ENCODE data around the gene DIS3L2.
"Not testable (repeated sequence)": the region's sequence is repeated elsewhere in the genome, so short reads cannot be mapped to it uniquely, and the experiment has no call there.

The DIS3L2 gene

DNA sequence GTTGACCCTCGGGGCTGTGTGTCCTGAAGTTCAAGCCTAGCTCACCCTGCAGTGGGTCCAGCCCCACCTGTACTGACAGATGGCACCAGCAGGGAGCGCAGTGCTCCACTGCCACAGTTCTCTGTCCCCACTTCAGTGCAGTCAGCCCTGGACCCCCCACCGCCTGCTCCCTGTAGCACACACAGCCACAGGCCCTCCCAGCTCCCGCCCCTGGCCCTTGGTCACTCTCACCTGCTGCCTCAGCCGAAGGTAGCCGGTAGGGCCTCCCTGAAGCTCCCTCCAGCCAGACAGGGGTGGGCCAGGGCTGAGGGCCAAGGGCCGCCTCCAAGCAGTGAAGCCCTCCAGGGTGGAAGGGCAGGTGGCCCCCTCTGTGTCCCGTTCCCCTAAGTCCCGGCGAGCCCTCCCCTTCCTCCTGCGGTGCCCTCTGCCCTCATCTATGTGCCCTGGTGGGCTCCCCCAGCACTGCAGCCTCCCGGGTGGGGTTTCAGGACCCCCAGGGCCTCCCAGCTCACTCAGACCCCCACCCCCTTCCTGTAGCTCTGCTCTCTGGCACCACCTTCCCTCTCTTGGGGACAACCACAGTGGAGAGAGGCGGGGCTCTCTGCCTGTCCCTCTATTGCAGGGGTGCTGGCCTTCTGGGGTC, 406.2 kb downstream of the DIS3L2 start:
- DNase-seq (ENCODE audit: low read depth, low spot score) = peak; percentile 82

DNA sequence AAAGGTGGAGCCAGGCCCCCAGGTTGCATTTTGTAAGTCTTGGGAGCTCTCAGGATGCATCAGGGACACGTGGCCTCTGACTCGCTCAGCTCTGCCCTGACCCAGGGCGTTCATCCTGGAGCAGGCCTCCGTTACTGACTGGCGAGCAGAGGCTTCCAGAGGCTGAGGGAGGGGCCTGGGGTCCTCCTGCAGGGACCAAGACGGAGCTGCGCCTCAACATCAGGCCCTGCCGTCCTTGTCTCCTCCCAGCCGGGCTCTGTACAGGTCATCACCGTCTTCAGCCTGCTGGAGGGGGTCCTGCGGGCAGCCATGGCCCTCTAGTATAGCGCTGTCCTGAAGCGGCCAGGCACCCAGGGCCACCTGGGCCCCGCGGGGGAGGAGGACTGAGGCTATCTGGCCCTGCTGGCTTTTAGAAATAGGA, 406.8 kb downstream of the DIS3L2 start:
- DNase-seq (ENCODE audit: low read depth, low spot score) = no peak

DNA sequence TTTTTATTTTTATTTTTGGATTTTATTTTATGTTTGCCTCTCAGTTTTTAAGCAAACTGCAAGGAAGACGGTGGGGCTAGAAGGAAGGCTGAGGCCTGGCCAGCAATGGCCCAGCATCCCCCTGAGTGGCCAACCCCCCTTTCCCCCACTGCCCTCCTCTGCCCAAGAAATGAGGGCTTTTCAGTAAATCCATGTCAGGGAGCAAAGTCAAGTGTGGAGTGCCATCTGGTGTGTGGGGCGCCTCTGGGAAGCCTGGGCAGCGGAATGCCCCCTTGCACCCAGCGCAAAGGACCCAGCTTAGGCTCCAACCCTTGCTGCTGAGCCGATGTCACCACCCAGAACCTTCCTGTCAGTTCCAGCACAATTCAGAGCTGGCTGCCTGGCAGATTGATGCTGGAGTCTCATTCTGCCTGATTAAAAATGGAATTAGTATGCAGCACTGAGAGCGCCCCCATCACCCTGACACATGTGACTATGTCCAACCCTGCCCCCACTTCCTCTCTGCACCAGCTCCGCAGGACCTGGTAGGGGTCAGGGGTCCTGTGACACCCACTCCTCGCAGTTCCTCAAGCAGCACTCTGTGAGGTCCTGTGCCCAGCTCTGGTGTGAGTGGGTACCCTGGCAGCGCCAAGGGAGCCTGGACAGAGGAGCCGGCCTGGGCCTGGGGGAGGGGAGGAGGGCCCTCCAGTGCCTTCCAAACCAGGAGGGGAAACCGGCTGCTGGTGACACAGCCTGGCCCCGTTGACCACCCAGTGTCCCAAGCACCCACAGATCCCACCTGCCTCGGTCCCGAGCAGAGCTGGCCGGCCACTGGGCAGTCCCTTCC, 407.8 kb downstream of the DIS3L2 start:
- no peak for DNase-seq (ENCODE audit: low read depth, low spot score)

DNA sequence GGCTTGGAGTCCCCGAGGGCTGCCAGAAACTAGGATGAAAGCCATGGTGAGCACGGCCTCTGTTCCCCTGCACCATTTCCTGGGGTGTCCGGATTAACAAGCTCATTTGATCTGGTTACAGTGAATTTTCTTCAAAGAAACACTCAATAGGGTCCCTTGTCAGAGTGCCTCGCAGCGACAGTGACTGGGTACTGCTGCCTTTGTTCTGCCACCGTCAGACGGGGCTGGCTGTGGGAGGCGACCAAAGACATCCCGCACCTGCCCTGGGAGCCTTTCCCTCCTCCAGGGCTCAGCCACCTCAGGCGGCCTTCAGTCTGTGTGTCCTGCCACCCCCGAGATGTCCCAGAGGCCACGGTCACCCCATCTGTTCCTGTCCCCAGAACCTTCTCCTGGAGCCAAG, 408.5 kb downstream of the DIS3L2 start:
- not testable (repeated sequence) for DNase-seq (ENCODE audit: low read depth, low spot score)

DNA sequence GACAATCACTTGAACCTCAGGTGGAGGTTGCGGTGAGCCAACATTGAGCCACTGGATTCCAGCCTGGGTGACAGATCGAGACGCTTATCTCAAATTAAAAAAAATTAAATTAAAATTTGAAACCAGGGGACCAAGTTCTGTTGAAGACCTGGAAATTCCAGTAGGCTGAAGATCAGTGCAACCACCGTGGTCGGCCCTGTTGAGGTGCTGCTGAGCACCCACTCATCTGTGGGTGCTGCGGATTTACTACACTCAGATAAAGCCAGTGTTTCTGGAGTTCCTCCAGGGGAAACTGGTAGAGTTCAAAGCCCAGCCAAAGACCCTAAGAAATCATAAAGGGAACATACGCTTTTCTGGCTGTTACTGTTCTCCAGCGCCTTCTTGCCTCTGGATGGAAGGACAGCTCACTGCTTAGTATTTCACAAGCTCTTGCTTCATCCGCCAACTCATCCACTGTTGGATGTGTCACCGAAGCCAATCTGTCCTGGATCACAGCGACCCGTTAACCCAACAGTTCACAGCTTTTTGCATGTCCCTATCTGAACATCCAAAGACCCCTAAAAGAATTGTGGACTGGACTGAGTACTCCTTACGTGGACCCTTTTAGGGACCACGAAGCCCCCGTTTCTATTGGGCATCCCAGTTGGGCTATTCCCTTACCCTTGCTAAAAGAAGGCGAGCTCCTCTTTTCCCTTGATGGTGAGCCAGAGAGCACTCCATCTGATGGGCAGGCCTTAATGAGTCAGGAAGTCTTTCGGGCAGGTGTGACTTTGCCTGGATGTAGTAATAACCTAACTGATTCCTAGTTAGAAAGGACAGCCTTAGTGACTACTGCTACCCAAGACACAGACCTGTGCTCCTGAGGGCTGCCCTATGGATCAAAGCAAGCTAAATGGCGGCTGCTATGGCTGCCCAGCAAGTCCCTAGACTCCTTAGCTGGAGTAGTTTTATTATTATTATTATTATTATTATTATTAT, 411.0 kb downstream of the DIS3L2 start:
- DNase-seq (ENCODE audit: low read depth, low spot score) = no peak

DNA sequence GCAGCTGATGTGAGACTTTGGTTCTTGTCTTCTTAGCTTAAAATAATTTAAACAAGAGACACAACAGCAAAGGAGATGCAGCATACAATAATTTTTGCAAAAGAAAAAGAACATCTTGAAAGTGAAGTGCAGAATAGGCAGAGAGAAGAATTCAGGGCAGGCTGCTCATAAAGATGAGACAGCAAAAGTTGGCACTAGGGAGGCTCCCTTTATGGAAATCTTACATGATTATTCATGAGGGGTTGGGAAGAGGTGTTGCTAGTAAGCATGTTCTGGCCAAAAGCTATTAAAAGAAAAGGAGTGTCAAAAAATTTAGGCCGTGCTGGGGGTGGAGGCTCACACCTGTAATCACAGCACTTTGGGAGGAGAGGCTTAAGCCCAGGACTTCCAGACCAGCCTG, 412.8 kb downstream of the DIS3L2 start:
- DNase-seq (ENCODE audit: low read depth, low spot score) = no peak

DNA sequence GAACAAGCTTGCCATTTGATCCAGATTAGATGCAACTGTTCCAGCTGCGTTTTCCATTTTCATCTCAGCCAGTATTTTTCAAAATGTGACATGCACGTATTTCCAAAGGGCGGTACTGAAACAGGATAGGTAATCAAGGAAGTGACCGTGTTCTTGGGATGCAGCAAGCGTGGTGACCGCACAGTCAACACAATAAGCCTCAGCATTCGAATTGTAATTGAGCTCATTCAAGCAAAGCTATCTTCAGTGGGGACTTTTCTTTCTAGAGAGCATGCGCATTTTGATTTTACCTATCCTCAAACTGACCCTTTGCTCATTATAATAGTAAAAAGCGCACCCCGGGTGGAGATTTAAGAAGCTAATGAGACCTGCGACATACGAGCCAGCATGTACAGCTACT, 413.7 kb downstream of the DIS3L2 start:
- DNase-seq (ENCODE audit: low read depth, low spot score) = no peak

DNA sequence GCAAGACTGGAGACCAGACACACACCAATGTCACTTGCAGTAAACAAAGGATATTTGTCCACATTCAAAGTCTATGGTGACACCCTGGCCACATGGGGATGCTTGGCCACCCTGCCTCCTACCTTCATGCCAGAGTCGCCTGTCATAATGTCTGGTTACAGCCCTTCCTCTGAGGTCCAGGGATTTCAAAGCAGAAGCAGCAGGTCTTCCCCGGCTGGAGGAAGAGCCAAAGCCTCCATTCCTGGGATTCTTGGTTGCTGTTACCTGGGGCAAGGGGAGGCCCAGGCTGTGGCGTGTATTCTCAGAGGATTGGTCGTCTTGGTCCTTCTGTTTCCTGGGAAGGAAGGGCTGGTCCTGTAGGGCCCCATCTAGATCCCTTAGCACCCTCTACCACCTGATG, 414.7 kb downstream of the DIS3L2 start:
- DNase-seq (ENCODE audit: low read depth, low spot score) = peak; percentile 74

DNA sequence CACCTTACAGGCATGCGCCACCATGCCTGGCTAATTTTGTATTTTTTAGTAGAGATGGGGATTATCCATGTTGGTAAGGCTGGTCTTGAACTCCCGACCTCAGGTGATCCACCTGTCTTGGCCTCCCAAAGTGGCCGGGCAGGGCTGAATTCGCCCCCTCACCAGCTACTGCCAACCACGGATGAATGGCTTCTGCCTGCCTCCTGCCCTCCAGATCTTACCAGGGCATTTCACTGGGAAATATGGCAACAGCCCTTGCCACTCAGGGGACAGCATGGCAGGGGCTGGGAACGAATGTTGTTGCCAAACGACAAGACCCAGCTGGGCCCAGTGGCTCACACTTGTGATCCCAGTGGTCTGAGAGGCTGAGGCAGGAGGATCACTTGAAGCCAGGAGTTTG, 415.2 kb downstream of the DIS3L2 start:
- no peak for DNase-seq (ENCODE audit: low read depth, low spot score)

DNA sequence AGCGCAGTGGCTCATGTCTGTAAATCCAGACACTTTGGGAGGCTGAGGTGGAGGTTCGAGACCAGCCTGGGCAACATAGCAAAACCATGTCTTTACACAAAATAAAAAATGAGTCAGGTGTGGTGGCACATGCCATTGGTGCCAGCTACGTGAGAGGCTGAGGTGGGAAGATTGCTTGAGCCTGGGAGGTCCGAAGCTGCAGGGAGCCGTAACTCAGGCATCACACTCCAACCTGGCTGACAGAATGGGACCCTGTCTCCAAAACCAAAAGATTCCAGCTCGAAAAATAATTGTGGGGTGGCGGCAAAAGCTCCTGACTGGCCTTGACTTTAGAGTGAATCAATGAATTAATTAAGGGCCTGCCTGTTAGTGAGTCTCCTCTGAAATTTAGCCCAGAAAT, 415.8 kb downstream of the DIS3L2 start:
- no peak for DNase-seq (ENCODE audit: low read depth, low spot score)

DNA sequence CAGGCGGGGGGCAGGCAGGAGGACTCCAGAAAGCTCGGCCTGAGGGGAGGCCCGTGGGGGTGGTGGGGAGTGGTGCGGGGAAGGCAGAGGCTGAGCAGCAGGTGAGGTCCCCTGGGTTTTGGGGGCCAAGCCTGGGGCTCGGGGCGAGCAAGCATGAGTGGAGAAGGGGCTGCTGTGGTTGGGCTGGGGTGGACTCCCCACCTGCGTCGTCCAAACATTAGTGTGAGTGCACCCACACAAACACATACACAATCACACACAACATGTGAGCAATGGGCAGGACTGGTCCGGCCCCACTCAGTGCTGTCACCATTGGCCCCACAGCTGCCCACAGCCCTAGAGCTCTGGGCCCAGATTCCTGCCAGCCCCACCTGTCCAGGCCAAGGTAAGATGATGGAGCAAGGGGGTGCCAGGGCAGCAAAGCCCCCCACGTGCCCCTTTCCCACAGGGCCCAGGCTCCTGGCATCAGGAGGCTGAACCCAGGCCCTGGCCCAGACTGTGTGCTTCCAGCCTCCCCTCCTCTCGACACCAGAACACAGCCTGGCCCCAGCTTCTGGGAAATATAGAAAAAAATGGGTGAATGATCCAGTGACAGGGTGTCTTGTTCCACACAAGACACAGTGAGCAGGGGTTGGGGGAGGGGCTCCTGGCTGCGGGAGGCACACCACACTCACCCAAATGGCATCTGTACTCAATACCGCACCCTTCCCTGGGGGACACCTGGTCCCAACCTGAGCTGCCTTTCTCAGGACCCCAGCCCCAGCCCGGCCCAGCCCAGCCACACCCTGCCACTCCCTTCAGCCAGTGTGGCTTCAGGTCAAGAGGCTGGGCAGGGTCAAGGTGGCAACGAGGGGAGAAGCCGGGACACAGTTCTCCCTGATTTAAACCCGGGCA, 416.6 kb downstream of the DIS3L2 start:
- DNase-seq (ENCODE audit: low read depth, low spot score) = no peak

DNA sequence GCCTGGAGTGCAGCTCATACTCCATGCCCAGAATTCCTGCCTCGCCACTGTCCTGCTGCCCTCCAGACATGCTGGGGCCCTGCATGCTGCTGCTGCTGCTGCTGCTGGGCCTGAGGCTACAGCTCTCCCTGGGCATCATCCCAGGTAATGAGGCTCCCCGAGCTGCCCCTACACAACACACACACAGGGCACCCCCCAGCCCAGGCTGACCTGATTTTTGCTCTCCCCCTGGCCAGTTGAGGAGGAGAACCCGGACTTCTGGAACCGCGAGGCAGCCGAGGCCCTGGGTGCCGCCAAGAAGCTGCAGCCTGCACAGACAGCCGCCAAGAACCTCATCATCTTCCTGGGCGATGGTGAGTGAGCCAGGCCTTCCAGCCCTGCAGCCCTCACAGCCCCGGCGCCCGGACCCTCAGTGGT, 417.2 kb downstream of the DIS3L2 start, which contains the start of gene ALPP:
Gene ALPP (plus strand): TSS at position 17 of the 417 bp plus-strand sequence. CDS start 52 bp downstream, at position 69.
- peak; percentile 21 for DNase-seq (ENCODE audit: low read depth, low spot score)

DNA sequence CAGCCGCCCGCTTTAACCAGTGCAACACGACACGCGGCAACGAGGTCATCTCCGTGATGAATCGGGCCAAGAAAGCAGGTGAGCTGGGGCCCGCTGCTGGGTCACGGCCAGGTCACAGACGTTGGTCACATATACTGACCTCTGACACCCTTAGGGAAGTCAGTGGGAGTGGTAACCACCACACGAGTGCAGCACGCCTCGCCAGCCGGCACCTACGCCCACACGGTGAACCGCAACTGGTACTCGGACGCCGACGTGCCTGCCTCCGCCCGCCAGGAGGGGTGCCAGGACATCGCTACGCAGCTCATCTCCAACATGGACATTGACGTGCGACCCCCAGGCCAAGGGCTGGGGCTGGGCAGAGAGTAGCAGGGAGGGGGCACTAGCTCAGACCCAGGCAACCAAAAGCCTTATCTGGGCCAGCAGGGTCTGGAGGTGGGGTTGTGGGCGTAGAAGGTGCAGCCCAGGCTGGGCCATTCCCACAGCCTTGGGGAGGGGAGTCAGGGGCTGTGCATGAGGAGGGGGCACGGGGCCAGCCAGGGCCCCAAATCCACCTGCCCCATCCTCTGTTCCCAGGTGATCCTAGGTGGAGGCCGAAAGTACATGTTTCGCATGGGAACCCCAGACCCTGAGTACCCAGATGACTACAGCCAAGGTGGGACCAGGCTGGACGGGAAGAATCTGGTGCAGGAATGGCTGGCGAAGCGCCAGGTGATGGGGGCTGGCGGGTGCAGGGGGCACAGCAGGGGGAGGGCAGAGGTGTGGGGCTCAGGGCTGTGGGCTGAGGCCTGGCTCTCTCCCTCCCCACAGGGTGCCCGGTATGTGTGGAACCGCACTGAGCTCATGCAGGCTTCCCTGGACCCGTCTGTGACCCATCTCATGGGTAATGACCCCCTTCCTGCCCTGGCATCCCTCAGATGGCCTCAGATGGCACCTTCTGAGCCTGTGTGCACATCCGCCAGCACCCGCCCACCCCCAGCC, 418.4 kb downstream of the DIS3L2 start:
- not testable (repeated sequence) for DNase-seq (ENCODE audit: low read depth, low spot score)

DNA sequence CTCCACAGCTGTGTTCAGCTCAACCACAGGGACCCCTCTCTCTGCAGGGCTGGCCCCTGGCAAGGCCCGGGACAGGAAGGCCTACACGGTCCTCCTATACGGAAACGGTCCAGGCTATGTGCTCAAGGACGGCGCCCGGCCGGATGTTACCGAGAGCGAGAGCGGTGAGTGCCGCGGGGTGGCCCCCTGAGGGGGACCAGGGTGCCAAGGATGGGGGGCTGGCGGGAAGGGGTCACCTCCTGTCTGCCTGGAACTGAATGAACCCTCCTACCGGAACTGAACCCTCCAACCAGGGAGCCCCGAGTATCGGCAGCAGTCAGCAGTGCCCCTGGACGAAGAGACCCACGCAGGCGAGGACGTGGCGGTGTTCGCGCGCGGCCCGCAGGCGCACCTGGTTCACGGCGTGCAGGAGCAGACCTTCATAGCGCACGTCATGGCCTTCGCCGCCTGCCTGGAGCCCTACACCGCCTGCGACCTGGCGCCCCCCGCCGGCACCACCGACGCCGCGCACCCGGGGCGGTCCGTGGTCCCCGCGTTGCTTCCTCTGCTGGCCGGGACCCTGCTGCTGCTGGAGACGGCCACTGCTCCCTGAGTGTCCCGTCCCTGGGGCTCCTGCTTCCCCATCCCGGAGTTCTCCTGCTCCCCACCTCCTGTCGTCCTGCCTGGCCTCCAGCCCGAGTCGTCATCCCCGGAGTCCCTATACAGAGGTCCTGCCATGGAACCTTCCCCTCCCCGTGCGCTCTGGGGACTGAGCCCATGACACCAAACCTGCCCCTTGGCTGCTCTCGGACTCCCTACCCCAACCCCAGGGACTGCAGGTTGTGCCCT, 419.9 kb downstream of the DIS3L2 start:
- DNase-seq (ENCODE audit: low read depth, low spot score) = peak; percentile 73

DNA sequence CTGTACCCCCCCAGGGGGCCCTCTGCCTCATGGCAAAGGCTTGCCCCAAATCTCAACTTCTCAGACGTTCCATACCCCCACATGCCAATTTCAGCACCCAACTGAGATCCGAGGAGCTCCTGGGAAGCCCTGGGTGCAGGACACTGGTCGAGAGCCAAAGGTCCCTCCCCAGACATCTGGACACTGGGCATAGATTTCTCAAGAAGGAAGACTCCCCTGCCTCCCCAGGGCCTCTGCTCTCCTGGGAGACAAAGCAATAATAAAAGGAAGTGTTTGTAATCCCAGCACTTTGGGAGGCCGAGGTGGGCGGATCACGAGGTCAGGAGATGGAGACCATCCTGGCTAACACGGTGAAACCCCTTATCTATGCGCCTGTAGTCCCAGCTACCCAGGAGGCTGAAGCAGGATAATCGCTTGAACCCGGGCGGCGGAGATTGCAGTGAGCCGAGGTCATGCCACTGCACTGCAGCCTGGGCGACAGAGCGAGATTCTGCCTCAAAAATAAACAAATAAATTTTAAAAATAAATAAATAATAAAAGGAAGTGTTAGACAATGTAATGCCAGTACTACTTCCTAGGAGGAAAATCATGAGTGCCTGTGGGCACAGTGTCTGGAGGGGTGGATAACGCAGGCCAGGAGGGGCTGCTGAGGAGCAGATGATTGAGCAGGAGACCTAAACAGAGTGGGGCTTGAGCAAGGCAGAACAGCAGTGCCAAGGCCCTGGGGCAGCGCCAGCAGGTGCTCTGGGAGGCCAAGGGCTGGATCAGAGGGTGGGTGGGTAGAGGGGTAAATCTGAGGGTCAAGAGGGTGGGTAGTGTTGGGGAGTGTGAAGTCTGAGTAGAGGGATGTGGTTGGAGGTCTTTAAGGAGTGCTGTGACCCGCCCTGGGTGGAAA, 421.1 kb downstream of the DIS3L2 start:
- DNase-seq (ENCODE audit: low read depth, low spot score) = no peak

DNA sequence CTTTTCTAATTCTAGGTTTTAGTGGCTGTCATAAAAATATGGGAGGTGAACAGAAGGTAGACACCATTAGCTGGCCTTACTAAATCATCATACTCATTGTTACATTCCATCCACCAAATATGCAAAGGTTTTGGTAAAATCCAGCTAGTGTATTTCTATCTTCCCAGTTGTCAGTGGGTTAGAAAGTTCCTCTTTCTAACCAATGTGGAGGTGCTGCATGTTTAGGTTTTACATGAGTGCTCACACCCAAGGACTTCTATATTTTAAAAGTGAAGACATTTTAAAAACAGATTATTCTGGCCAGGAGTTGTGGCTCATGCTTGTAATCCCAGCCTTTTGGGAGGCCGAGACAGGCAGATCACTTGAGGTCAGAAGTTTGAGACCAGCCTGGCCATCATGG, 423.0 kb downstream of the DIS3L2 start:
- no peak for DNase-seq (ENCODE audit: low read depth, low spot score)

DNA sequence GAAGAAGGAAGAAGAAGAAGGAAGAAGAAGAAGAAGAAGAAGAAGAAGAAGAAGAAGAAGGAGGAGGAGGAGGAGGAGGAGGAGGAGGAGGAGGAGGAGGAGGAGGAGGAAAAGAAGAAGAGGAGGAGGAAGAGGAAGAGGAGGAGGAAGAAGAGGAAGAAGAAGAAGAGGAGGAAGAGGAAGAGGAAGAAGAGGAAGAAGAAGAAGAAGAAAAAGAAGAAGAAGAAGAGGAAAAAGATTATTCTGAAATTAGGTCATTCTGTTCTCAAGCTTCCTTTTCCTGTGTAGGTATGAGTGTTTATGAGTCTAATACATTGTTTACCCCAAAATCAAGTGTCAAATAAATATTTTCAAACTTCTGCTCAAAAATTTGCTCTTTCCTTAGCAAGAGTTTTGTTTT, 423.5 kb downstream of the DIS3L2 start:
- not testable (repeated sequence) for DNase-seq (ENCODE audit: low read depth, low spot score)

All from ELF-1 (cell line).